Tibial nerve (tissue), 4 donors: ENCODE measurements around the gene TTC23. TPM values are rescaled to one million over a fixed set of nuclear protein-coding genes. Genes with fewer than 3 reads are reported as not detected.

Source experiments
- DNase-seq, 2 donors: peaks; one replicate each; pipeline ENCODE4 v3.0.0-alpha.2; 2019; ENCODE audit warnings: low spot score in 2 of 2
- H3K27ac ChIP-seq, 4 donors: fragments of 200-600 bp; sonication (generic) in 3 of 4; one replicate each; pipeline ENCODE4 v1.5.1; 2017 to 2019; ENCODE audit warnings: mild to moderate bottlenecking in 1 of 4
- H3K27me3 ChIP-seq, 2 donors: fragments of 200-600 bp; sonication (generic) in 1 of 2; one replicate each; pipeline versions ENCODE4 v1.5.1 to v1.6.0; 2017 to 2019
- H3K36me3 ChIP-seq, 3 donors: fragments of 200-600 bp; sonication (generic); one replicate each; pipeline ENCODE4 v1.5.1; 2018 to 2019
- H3K4me1 ChIP-seq, 4 donors: fragments of 200-600 bp; sonication (generic) in 3 of 4; one replicate each; pipeline ENCODE4 v1.5.1; 2017 to 2019
- H3K4me3 ChIP-seq, 4 donors: fragments of 200-600 bp; sonication (generic) in 3 of 4; one replicate each; pipeline ENCODE4 v1.5.1; 2017 to 2019; ENCODE audit warnings: mild to moderate bottlenecking in 1 of 4, moderate library complexity in 1 of 4
- H3K9me3 ChIP-seq, 4 donors: fragments of 200-600 bp; sonication (generic) in 3 of 4; one replicate each; pipeline ENCODE4 v1.5.1; 2017 to 2019
- EP300 ChIP-seq, 2 donors: sonication (generic); formaldehyde crosslinking; IDR thresholded peaks; one replicate each; pipeline ENCODE4 v1.6.1; 2017; ENCODE audit warnings: antibody characterized with exemption in 2 of 2, mild to moderate bottlenecking in 1 of 2
- POLR2A ChIP-seq, 2 donors: fragments of 450-650 bp; IDR thresholded peaks; one replicate each; pipeline ENCODE4 v1.6.1; 2017; ENCODE audit warnings: antibody characterized with exemption in 2 of 2, mild to moderate bottlenecking in 2 of 2, moderate library complexity in 2 of 2
- WGBS, 2 donors: methylation state at CpG; one replicate each; pipeline ENCODE4 v1.1.5; 2018; 5-methylcytosine and 5-hydroxymethylcytosine counted together
- total RNA-seq, 4 donors: library from RNA; depleted of rRNA; stranded (reverse); fragments of >200 nt; gene quantifications; one replicate each; pipeline ENCODE4 v1.1.0, GENCODE V29; 2016
- TF ChIP-seq, protein P1 (sequence below), 5 experiments: fragments of 200-600 bp in 3 of 5; fragments of 450-650 bp in 2 of 5; sonication (generic) in 3 of 5; IDR thresholded peaks; one replicate each; pipeline ENCODE4 v1.5.1; 2016 to 2019; ENCODE audit warnings: antibody characterized with exemption in 5 of 5, mild to moderate bottlenecking in 3 of 5, moderate library complexity in 2 of 5

Gene TTC23
- total RNA-seq, 4 donors from 2014 or later = 19.3 to 59.2 (median 25.7) TPM

DNA sequence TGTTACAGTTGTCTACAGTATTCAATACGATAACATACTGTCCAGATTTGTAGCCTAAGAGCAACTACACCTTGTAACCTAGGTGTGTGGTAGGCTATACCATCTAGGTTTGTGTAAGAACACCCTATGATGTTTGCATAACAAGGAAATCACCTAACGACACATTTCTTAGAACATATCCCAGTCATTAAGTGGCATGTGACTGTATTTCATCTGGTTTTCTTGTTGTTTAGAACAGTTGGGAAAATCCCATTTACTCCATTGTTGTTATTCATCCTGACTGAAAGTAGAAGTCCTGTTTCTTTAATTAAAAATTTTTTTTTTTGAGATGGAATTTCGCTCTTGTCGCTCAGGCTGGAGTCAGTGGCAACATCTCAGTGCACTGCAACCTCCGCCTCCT, 33.2 kb upstream of the TTC23 start:
- TF ChIP-seq, protein P1, sequence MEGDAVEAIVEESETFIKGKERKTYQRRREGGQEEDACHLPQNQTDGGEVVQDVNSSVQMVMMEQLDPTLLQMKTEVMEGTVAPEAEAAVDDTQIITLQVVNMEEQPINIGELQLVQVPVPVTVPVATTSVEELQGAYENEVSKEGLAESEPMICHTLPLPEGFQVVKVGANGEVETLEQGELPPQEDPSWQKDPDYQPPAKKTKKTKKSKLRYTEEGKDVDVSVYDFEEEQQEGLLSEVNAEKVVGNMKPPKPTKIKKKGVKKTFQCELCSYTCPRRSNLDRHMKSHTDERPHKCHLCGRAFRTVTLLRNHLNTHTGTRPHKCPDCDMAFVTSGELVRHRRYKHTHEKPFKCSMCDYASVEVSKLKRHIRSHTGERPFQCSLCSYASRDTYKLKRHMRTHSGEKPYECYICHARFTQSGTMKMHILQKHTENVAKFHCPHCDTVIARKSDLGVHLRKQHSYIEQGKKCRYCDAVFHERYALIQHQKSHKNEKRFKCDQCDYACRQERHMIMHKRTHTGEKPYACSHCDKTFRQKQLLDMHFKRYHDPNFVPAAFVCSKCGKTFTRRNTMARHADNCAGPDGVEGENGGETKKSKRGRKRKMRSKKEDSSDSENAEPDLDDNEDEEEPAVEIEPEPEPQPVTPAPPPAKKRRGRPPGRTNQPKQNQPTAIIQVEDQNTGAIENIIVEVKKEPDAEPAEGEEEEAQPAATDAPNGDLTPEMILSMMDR (IDR thresholded peaks at IDR 0.05) = no peak
- TF ChIP-seq EP300 (IDR thresholded peaks at IDR 0.05) = no peak
- TF ChIP-seq POLR2A (IDR thresholded peaks at IDR 0.05) = no peak
- Histone ChIP-seq H3K27ac (no peak overlapping the region), H3K4me3 (no peak overlapping the region), H3K9me3 (no peaks in the 10 kb centered on the region), H3K27me3 (no peaks in the 10 kb centered on the region), H3K36me3 (peaks cover 0 to 5% (median 0%) of the 10 kb centered on the region in 3 donors), H3K4me1 (peaks cover 0 to 5% (median 0%) of the 10 kb centered on the region in 4 donors)
- WGBS, 2 donors = 94 to 96% methylated on average over 5 of the region's 5 CpGs
- no peak for DNase-seq

DNA sequence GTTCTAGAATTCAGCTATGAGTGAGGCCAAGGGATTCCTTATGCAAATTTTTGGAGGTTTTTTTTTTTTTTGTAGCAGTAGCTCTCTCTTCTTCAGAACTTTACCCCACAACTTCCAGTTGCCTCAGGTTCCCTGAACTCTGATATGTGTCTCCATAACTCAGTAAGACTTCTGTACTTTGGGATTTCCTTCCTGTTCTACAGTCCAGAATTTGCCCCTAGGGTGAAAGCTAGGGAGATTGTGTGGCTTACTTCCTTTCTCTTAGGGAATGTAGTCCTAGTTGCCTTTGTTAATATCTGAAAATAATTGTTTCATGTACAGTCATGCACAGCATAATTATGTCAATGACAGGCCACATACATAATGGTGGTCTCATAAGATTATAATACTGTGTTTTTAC, 32.7 kb upstream of the TTC23 start:
- H3K27me3 ChIP-seq = no peaks in the 10 kb centered on the region
- no peak overlapping the region for H3K4me3 ChIP-seq
- peaks cover 0 to 5% (median 0%) of the 10 kb centered on the region in 3 donors for H3K36me3 ChIP-seq

DNA sequence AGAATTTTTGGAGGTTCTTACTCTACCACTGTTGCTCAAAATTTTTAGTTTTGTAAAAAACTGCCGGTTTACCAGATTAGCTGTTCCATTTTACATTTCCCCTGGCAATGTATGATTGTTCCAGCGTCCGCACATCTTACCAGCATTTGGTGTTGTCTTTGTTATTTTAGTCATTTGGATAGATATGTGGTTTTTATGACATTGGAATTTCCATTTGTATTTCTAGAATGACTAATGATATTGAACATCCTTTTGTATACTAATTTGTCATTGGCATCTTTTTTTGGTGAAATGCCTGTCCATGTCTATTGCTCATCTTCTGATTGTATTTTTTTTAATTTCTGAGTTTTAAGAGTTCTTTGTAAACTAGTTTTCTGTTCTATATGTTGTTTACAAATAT, 30.4 kb upstream of the TTC23 start:
- Histone ChIP-seq H3K9me3 (no peaks in the 10 kb centered on the region), H3K4me3 (no peak overlapping the region), H3K27ac (no peak overlapping the region), H3K36me3 (peaks cover 0 to 5% (median 0%) of the 10 kb centered on the region in 3 donors), H3K4me1 (peaks cover 0 to 5% (median 0%) of the 10 kb centered on the region in 4 donors), H3K27me3 (no peaks in the 10 kb centered on the region)
- 96 to 97% methylated on average over 3 of the region's 3 CpGs for WGBS, 2 donors
- TF ChIP-seq POLR2A (IDR thresholded peaks at IDR 0.05) = no peak
- no peak for TF ChIP-seq EP300 (IDR thresholded peaks at IDR 0.05)
- TF ChIP-seq, protein P1 (IDR thresholded peaks at IDR 0.05) = no peak
- no peak for DNase-seq

More for the DNA sequence above, 32.7 kb upstream of the TTC23 start:
- TF ChIP-seq EP300 (IDR thresholded peaks at IDR 0.05) = no peak
- TF ChIP-seq, protein P1 (IDR thresholded peaks at IDR 0.05) = no peak
- TF ChIP-seq POLR2A (IDR thresholded peaks at IDR 0.05) = no peak
- H3K9me3 ChIP-seq = no peaks in the 10 kb centered on the region
- H3K27ac ChIP-seq = no peak overlapping the region
- peaks cover 0 to 5% (median 0%) of the 10 kb centered on the region in 4 donors for H3K4me1 ChIP-seq
- DNase-seq = no peak

DNA sequence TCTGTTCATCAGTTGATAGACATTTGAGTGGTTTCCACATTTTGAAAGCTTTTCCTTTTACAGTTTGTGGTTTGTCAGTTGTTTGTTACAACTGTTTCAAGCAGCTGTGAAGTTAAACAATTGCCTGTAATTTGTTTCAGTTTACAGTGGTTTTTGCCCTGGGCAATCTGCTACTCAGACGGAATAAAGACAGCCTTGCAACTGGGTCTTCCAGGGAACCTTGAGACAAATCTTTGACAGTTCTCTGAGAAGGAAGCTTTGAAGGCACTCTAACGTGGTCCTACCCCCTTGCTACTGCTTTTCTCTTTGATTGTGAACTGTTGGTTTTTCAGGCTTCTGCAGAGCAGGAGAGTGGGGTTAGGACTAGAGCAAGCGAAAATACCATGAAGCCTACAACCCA, 29.9 kb upstream of the TTC23 start:
- DNase-seq = no peak
- H3K9me3 ChIP-seq = no peaks in the 10 kb centered on the region
- peaks cover 0 to 5% (median 0%) of the 10 kb centered on the region in 3 donors for H3K36me3 ChIP-seq
- WGBS, 2 donors = 64 to 81% methylated on average over 3 of the region's 3 CpGs
- TF ChIP-seq, protein P1 (IDR thresholded peaks at IDR 0.05) = no peak
- TF ChIP-seq EP300 (IDR thresholded peaks at IDR 0.05) = no peak
- TF ChIP-seq POLR2A (IDR thresholded peaks at IDR 0.05) = no peak
- peaks cover 0 to 5% (median 0%) of the 10 kb centered on the region in 4 donors for H3K4me1 ChIP-seq
- H3K27ac ChIP-seq = no peak overlapping the region
- H3K4me3 ChIP-seq = no peak overlapping the region
- H3K27me3 ChIP-seq = no peaks in the 10 kb centered on the region

DNA sequence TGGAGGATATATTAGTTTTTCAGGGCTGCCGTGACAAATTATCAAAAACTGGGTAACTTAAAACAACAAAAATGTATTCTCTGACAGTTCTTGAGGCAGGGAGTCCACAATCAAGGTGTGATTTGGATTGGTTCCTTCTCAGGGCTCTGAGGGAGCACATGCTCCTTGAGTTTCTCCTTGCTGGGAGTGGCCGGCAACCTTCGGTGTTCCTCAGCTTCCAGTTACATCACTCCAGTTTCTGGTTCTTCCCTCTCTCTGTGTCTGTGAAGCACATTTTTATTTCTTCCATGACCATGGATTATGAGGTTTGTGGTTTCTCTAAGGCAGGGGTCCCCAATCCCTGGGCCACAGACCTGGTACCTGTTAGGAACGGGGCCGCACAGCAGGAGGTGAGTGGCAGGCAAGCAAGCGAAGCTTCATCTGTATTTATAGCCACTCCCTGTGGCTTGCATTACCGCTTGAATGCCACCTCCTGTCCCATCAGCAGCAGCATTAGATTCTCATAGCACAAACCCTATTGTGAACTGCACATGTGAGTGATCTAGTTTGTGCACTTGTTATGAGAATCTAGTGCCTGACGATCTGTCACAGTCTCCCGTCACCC, 26.2 kb upstream of the TTC23 start:
- Histone ChIP-seq H3K27ac (no peak overlapping the region), H3K4me3 (no peak overlapping the region), H3K27me3 (no peaks in the 10 kb centered on the region), H3K4me1 (no peaks in the 10 kb centered on the region), H3K36me3 (peaks cover 0 to 5% (median 0%) of the 10 kb centered on the region in 3 donors), H3K9me3 (no peaks in the 10 kb centered on the region)
- TF ChIP-seq, protein P1 (IDR thresholded peaks at IDR 0.05) = no peak
- TF ChIP-seq EP300 (IDR thresholded peaks at IDR 0.05) (no peak), POLR2A (IDR thresholded peaks at IDR 0.05) (no peak)
- no peak for DNase-seq
- WGBS, 2 donors = 89 to 96% methylated on average over 9 of the region's 9 CpGs
